Caco-2 (cell line): ENCODE data around the gene DDX11. TPM values are rescaled to one million over a fixed set of nuclear protein-coding genes. Genes with fewer than 3 reads are reported as not detected.

ENCODE experiments used
- BruUV-seq: library from RNA; stranded (reverse); fragments of 400-500 nt; replicated peaks from 2 replicates; lab custom pipeline; 2021; lab: Mats Ljungman, UMichigan
- CTCF ChIA-PET: fragments of 300-600 bp; sonication (Branson Sonifier 250); formaldehyde crosslinking; loops from one replicate; lab custom pipeline; 2022; ENCODE audit warnings: antibody characterized with exemption; lab: Charles Lee
- POLR2A ChIA-PET: fragments of 300-600 bp; sonication (Branson Sonifier 250); formaldehyde crosslinking; loops from one replicate; lab custom pipeline; 2022; ENCODE audit warnings: antibody characterized with exemption; lab: Charles Lee
- DNase-seq, 2 experiments: peaks; one replicate each; pipeline versions ENCODE4 v3.0.0 to v3.0.0-alpha.2; 2020 to 2022
- H3K27me3 ChIP-seq: replicated peaks from 2 replicates; pipeline ENCODE4 v1.6.0; 2011; ENCODE audit warnings: low read length; ENCODE audit not compliant: control insufficient read depth, insufficient read depth
- H3K36me3 ChIP-seq: 2 replicates; pipeline ENCODE4 v1.5.1; 2011; ENCODE audit warnings: low read length; ENCODE audit not compliant: control insufficient read depth, insufficient read depth
- H3K4me1 ChIP-seq: fragments of 250-450 bp; sonication (Bioruptor Pico); 2 replicates; pipeline ENCODE4 v1.5.1; 2020; ENCODE audit warnings: mild to moderate bottlenecking
- H3K4me3 ChIP-seq: 2 replicates; pipeline ENCODE4 v1.5.1; 2011; ENCODE audit warnings: low read depth, mild to moderate bottlenecking, control low read depth, low read length
- H3K9me3 ChIP-seq: fragments of 250-450 bp; sonication (Bioruptor Pico); 2 replicates; pipeline ENCODE4 v1.5.1; 2020; ENCODE audit warnings: mild to moderate bottlenecking, moderate library complexity
- H3K27ac Mint-ChIP-seq: one replicate; pipeline ENCODE4 v1.8.0; 2022; ENCODE audit warnings: mixed read lengths; ENCODE audit not compliant: unreplicated experiment
- H3K27me3 Mint-ChIP-seq: one replicate; pipeline ENCODE4 v1.8.0; 2022; ENCODE audit warnings: mixed read lengths; ENCODE audit not compliant: insufficient read depth, unreplicated experiment
- H3K36me3 Mint-ChIP-seq: one replicate; pipeline ENCODE4 v1.8.0; 2022; ENCODE audit warnings: mild to moderate bottlenecking, mixed read lengths; ENCODE audit not compliant: insufficient read depth, unreplicated experiment
- H3K4me1 Mint-ChIP-seq: one replicate; pipeline ENCODE4 v1.8.0; 2022; ENCODE audit warnings: low read depth, mixed read lengths; ENCODE audit not compliant: unreplicated experiment
- H3K4me3 Mint-ChIP-seq: one replicate; pipeline ENCODE4 v1.8.0; 2022; ENCODE audit warnings: mild to moderate bottlenecking, moderate library complexity, mixed read lengths; ENCODE audit not compliant: unreplicated experiment
- H3K9me3 Mint-ChIP-seq: one replicate; pipeline ENCODE4 v1.8.0; 2022; ENCODE audit warnings: mixed read lengths; ENCODE audit not compliant: unreplicated experiment
- CTCF ChIP-seq, 2 experiments: fragments of 200-600 bp in 1 of 2; IDR thresholded peaks; 1 replicate in 1 of 2; 2 replicates in 1 of 2; pipeline versions ENCODE4 v1.5.1 to v1.8.0; 2011 to 2022; ENCODE audit warnings: antibody characterized with exemption in 1 of 2, control low read depth in 1 of 2, inconsistent platforms in 1 of 2, low read depth in 1 of 2, low read length in 1 of 2, mild to moderate bottlenecking in 1 of 2, moderate library complexity in 1 of 2; ENCODE audit not compliant: insufficient read depth in 1 of 2, severe bottlenecking in 1 of 2, unreplicated experiment in 1 of 2
- intact Hi-C: fragments of 100-400 bp; cut with micrococcal nuclease; formaldehyde crosslinking; loops from one replicate; pipeline ENCODE4 v1.10.0; 2022; ENCODE audit not compliant: unreplicated experiment
- total RNA-seq: library from RNA; stranded (reverse); gene quantifications from 2 replicates; pipeline ENCODE4 v1.2.3, GENCODE V29; 2022

DDX11 gene
- total RNA-seq, 1 experiment from 2014 or later: 175 TPM

- no TSS peak for BruUV-seq
- ChIA-PET POLR2A (no interaction called here), CTCF (interaction anchor here (0.7 to 1.1 kb wide), 2 partner anchors 59 to 153 kb away, joined by 3 to 4 read pairs; no protein-coding TSS in a partner anchor)
- no peaks in the 10 kb centered on the region for H3K36me3 ChIP-seq
- intact Hi-C loops: loop anchor here (2.0 kb wide), 1 partner anchor 58 kb away; no protein-coding TSS in a partner anchor
- Mint-ChIP-seq H3K27ac (no peak overlapping the region), H3K9me3 (no peaks in the 10 kb centered on the region), H3K27me3 (peaks cover 7% of the 10 kb centered on the region), H3K4me3 (peak overlapping the region; percentile 69), H3K4me1 (no peaks in the 10 kb centered on the region), H3K36me3 (peaks cover 6% of the 10 kb centered on the region)
- peaks cover 3% of the 10 kb centered on the region; the same call in 1 of the 2 replicates for H3K27me3 ChIP-seq
- TF ChIP-seq CTCF (IDR thresholded peaks at IDR 0.05; ENCODE audit: insufficient read depth in 1 of 2, low read depth in 1 of 2, low read length in 1 of 2, severe bottlenecking in 1 of 2, unreplicated experiment in 1 of 2): no peak
- peak in 1 of 2 experiments; percentile 50 for DNase-seq
- no peaks in the 10 kb centered on the region for H3K9me3 ChIP-seq
- peaks cover 17% of the 10 kb centered on the region for H3K4me1 ChIP-seq
- H3K4me3 ChIP-seq: peak overlapping the region; percentile 27
These were observed 44.9 kb downstream of the DDX11 start for GRCh38 chr12:31118347-31119191.

GRCh38 chr12:31119192-31119802, 45.6 kb downstream of the DDX11 start:
- H3K9me3 ChIP-seq: no peaks in the 10 kb centered on the region
- peak overlapping the region; percentile 27 for H3K4me3 ChIP-seq
- Mint-ChIP-seq H3K4me1 (no peaks in the 10 kb centered on the region), H3K9me3 (no peaks in the 10 kb centered on the region), H3K36me3 (peaks cover 6% of the 10 kb centered on the region), H3K4me3 (peak overlapping the region; percentile 69), H3K27me3 (peaks cover 7% of the 10 kb centered on the region), H3K27ac (no peak overlapping the region)
- no TSS peak for BruUV-seq
- no peak for DNase-seq
- H3K36me3 ChIP-seq: no peaks in the 10 kb centered on the region
- TF ChIP-seq CTCF (IDR thresholded peaks at IDR 0.05; ENCODE audit: insufficient read depth in 1 of 2, low read depth in 1 of 2, low read length in 1 of 2, severe bottlenecking in 1 of 2, unreplicated experiment in 1 of 2): no peak
- H3K4me1 ChIP-seq: peaks cover 17% of the 10 kb centered on the region
- CTCF ChIA-PET: interaction anchor here (0.7 kb wide), 1 partner anchor 153 kb away, joined by 4 read pairs; no protein-coding TSS in a partner anchor
- peaks cover 3% of the 10 kb centered on the region; the same call in 1 of the 2 replicates for H3K27me3 ChIP-seq
- POLR2A ChIA-PET: no interaction called here
- intact Hi-C loops: loop anchor here (2.0 kb wide), 1 partner anchor 58 kb away; no protein-coding TSS in a partner anchor

- Mint-ChIP-seq H3K4me1 (no peaks in the 10 kb centered on the region), H3K27me3 (peaks cover 7% of the 10 kb centered on the region), H3K36me3 (peaks cover 6% of the 10 kb centered on the region), H3K27ac (no peak overlapping the region), H3K9me3 (no peaks in the 10 kb centered on the region), H3K4me3 (peak overlapping the region; percentile 69)
- no peaks in the 10 kb centered on the region for H3K9me3 ChIP-seq
- H3K27me3 ChIP-seq: peaks cover 3% of the 10 kb centered on the region; the same call in 1 of the 2 replicates
- intact Hi-C loops: loop anchor here (2.0 kb wide), 1 partner anchor 57 kb away; no protein-coding TSS in a partner anchor
- H3K4me1 ChIP-seq: peaks cover 17% of the 10 kb centered on the region
- DNase-seq: no peak
- ChIA-PET POLR2A (no interaction called here), CTCF (no interaction called here)
- no TSS peak for BruUV-seq
- TF ChIP-seq CTCF (IDR thresholded peaks at IDR 0.05; ENCODE audit: insufficient read depth in 1 of 2, low read depth in 1 of 2, low read length in 1 of 2, severe bottlenecking in 1 of 2, unreplicated experiment in 1 of 2): no peak
- H3K4me3 ChIP-seq: 0 out of 2 replicates have a peak overlapping the region, but pooled peaks have one; percentile 7
- no peaks in the 10 kb centered on the region for H3K36me3 ChIP-seq
These were observed 46.1 kb downstream of the DDX11 start for GRCh38 chr12:31119803-31120211.
